Stomach (tissue), 4 donors: Measurements from ENCODE around the gene OR2AT4.

ENCODE experiments used
- POLR2AphosphoS5 ChIP-seq, 3 donors: sonication (generic); formaldehyde crosslinking; IDR thresholded peaks; one replicate each; pipeline ENCODE4 v1.6.1; 2016; ENCODE audit warnings: antibody characterized with exemption in 3 of 3
- TF ChIP-seq, protein P1 (sequence below), 7 experiments: fragments of 450-650 bp in 4 of 7; fragments of 200-600 bp in 3 of 7; sonication (generic) in 3 of 7; IDR thresholded peaks; one replicate each; pipeline ENCODE4 v1.5.1; 2016 to 2019; ENCODE audit warnings: antibody characterized with exemption in 7 of 7, control low read depth in 2 of 7, mild to moderate bottlenecking in 1 of 7

DNA sequence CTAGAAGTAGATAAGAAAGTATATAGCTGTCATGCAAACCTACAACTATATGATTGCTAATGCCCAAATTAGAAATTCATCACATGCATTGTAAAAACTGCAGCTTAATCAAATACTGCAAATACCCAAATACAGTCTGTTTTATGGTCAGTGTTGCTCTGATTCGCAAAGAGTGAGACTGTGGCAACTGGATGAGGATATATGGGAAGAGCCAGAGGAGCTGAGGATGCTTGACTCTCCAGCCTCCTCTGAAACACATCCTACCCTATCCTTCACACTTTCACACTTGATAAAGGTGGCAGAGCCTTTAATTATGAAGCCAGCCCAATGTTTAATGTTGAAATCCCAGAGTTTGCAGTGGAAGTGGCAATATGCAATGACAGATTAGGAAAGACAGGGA lies 21.9 kb upstream of the OR2AT4 start:
- TF ChIP-seq, protein P1, sequence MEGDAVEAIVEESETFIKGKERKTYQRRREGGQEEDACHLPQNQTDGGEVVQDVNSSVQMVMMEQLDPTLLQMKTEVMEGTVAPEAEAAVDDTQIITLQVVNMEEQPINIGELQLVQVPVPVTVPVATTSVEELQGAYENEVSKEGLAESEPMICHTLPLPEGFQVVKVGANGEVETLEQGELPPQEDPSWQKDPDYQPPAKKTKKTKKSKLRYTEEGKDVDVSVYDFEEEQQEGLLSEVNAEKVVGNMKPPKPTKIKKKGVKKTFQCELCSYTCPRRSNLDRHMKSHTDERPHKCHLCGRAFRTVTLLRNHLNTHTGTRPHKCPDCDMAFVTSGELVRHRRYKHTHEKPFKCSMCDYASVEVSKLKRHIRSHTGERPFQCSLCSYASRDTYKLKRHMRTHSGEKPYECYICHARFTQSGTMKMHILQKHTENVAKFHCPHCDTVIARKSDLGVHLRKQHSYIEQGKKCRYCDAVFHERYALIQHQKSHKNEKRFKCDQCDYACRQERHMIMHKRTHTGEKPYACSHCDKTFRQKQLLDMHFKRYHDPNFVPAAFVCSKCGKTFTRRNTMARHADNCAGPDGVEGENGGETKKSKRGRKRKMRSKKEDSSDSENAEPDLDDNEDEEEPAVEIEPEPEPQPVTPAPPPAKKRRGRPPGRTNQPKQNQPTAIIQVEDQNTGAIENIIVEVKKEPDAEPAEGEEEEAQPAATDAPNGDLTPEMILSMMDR (IDR thresholded peaks at IDR 0.05): no peak
- TF ChIP-seq POLR2AphosphoS5 (IDR thresholded peaks at IDR 0.05): no peak
